IPS-NIHi11 (cell line): ENCODE measurements around the gene WNT2B.

ENCODE experiments used
- DNase-seq: peaks from one replicate; pipeline ENCODE4 v3.0.0; 2012; ENCODE audit warnings: mixed read lengths, low spot score

WNT2B gene

GRCh38 chr1:112527266-112528010 is 18.7 kb downstream of the WNT2B start:
- no peak for DNase-seq

- DNase-seq: no peak
These were observed 19.3 kb downstream of the WNT2B start for GRCh38 chr1:112528076-112528475.

- DNase-seq: no peak
These were observed 20.5 kb downstream of the WNT2B start for GRCh38 chr1:112529301-112529700.

- DNase-seq: no peak
These were observed 22.1 kb downstream of the WNT2B start for GRCh38 chr1:112530832-112531231.

- no peak for DNase-seq
These were observed 23.3 kb downstream of the WNT2B start for GRCh38 chr1:112532064-112532463.

GRCh38 chr1:112533029-112533428 is 24.3 kb downstream of the WNT2B start:
- no peak for DNase-seq

GRCh38 chr1:112536561-112536960 is 27.8 kb downstream of the WNT2B start:
- no peak for DNase-seq

GRCh38 chr1:112537456-112537855 is 28.7 kb downstream of the WNT2B start:
- DNase-seq: no peak

- no peak for DNase-seq
These were observed 30.1 kb downstream of the WNT2B start for GRCh38 chr1:112538883-112539282.

- no peak for DNase-seq
These were observed 31.5 kb downstream of the WNT2B start for GRCh38 chr1:112540226-112540794.

GRCh38 chr1:112541299-112541698 is 32.5 kb downstream of the WNT2B start:
- no peak for DNase-seq

GRCh38 chr1:112542206-112542973 is 33.6 kb downstream of the WNT2B start:
- no peak for DNase-seq

GRCh38 chr1:112544011-112544688 is 35.4 kb downstream of the WNT2B start:
- no peak for DNase-seq

GRCh38 chr1:112544751-112545150 is 36.0 kb downstream of the WNT2B start:
- no peak for DNase-seq

- DNase-seq: no peak
These were observed 37.3 kb downstream of the WNT2B start for GRCh38 chr1:112546076-112546475.

- no peak for DNase-seq
These were observed 39.8 kb downstream of the WNT2B start for GRCh38 chr1:112548547-112548946.

GRCh38 chr1:112549590-112549989 is 40.8 kb downstream of the WNT2B start:
- DNase-seq: no peak

- no peak for DNase-seq
These were observed 45.6 kb downstream of the WNT2B start for GRCh38 chr1:112554411-112554810.

GRCh38 chr1:112557385-112557784 is 48.6 kb downstream of the WNT2B start:
- DNase-seq: no peak

- DNase-seq: no peak
These were observed 49.9 kb downstream of the WNT2B start for GRCh38 chr1:112558634-112559033.

GRCh38 chr1:112563341-112563740 is 54.6 kb downstream of the WNT2B start:
- no peak for DNase-seq

- no peak for DNase-seq
These were observed 55.3 kb downstream of the WNT2B start for GRCh38 chr1:112564081-112564480.

- no peak for DNase-seq
These were observed 57.0 kb downstream of the WNT2B start for GRCh38 chr1:112565800-112566199.
